Endothelial cell of umbilical vein (primary cell): ENCODE measurements around the gene ITSN2. TPM values are rescaled to one million over a fixed set of nuclear protein-coding genes. Genes with fewer than 3 reads are reported as not detected.

Experiments used
- BruUV-seq: library from RNA; stranded (reverse); fragments of 400-500 nt; replicated peaks from 2 replicates; lab custom pipeline; 2021; lab: Mats Ljungman, UMichigan
- CTCF ChIA-PET: fragments of 300-600, 350-600 bp; sonication (Branson Sonifier 250); formaldehyde crosslinking; loops from one replicate; lab custom pipeline; 2021; ENCODE audit warnings: antibody characterized with exemption, inconsistent platforms; lab: Charles Lee
- POLR2A ChIA-PET: fragments of 300-600, 350-600 bp; sonication (Branson Sonifier 250); formaldehyde crosslinking; loops from one replicate; lab custom pipeline; 2021; ENCODE audit warnings: antibody characterized with exemption, inconsistent platforms; lab: Charles Lee
- DNase-seq: peaks from one replicate; pipeline ENCODE4 v3.0.0-alpha.2; 2011; ENCODE audit warnings: low read depth, low spot score
- FAIRE-seq: peaks from 2 replicates; lab custom pipeline; 2011; peaks lifted over from hg19 to GRCh38; lab: Jason Lieb, UNC
- H2AFZ ChIP-seq: 2 replicates; pipeline ENCODE4 v1.6.0; 2012; ENCODE audit warnings: low read depth, low read length, control low read depth, inconsistent platforms
- H3K27ac ChIP-seq: 2 replicates; pipeline ENCODE4 v1.5.1; 2011; ENCODE audit warnings: low read depth, mild to moderate bottlenecking, control low read depth, low read length, moderate library complexity; ENCODE audit not compliant: insufficient read depth
- H3K27me3 ChIP-seq, 2 experiments: 2 replicates each; pipeline versions ENCODE4 v1.6.0 to v1.6.1; 2011; ENCODE audit warnings: low read length in 2 of 2, mixed read lengths in 1 of 2; ENCODE audit not compliant: control insufficient read depth in 2 of 2, insufficient read depth in 2 of 2
- H3K36me3 ChIP-seq, 2 experiments: 2 replicates in 1 of 2; 3 replicates in 1 of 2; pipeline ENCODE4 v1.5.1; 2011; ENCODE audit warnings: low read length in 2 of 2, mild to moderate bottlenecking in 1 of 2, moderate library complexity in 1 of 2; ENCODE audit not compliant: control insufficient read depth in 2 of 2, insufficient read depth in 2 of 2; ENCODE audit errors: extremely low read depth in 1 of 2
- H3K4me1 ChIP-seq: 3 replicates; pipeline ENCODE4 v1.5.1; 2011; ENCODE audit warnings: mild to moderate bottlenecking, low read length; ENCODE audit not compliant: control insufficient read depth, insufficient read depth; ENCODE audit errors: extremely low read depth
- H3K4me2 ChIP-seq: 2 replicates; pipeline ENCODE4 v1.6.1; 2011; ENCODE audit warnings: low read length, control low read depth, mixed read lengths; ENCODE audit not compliant: insufficient read depth
- H3K4me3 ChIP-seq, 3 experiments: fragments of 200-600 bp in 1 of 3; sonication (generic), shearing (Covaris generic) in 1 of 3; replicated peaks in 1 of 3; 2 replicates each; pipeline ENCODE4 v1.5.1; 2011 to 2016; ENCODE audit warnings: control low read depth in 3 of 3, low read length in 3 of 3, mild to moderate bottlenecking in 2 of 3, inconsistent platforms in 1 of 3, low read depth in 1 of 3, moderate library complexity in 1 of 3; ENCODE audit not compliant: insufficient read depth in 1 of 3
- H3K79me2 ChIP-seq: 2 replicates; pipeline ENCODE4 v1.6.0; 2012; ENCODE audit warnings: low read length, inconsistent platforms; ENCODE audit not compliant: control insufficient read depth, insufficient read depth
- H3K9ac ChIP-seq: replicated peaks from 2 replicates; pipeline ENCODE3; 2011; ENCODE audit warnings: low read length, control low read depth; ENCODE audit not compliant: insufficient read depth; ENCODE audit errors: extremely low read depth
- H3K9me1 ChIP-seq: replicated peaks from 3 replicates; pipeline ENCODE4 v1.6.0; 2011; ENCODE audit warnings: mild to moderate bottlenecking, low read length; ENCODE audit not compliant: control insufficient read depth, insufficient read depth; ENCODE audit errors: extremely low read depth
- H3K9me3 ChIP-seq: replicated peaks from 2 replicates; pipeline ENCODE4 v1.5.1; 2012; ENCODE audit warnings: low read length, inconsistent platforms; ENCODE audit not compliant: control insufficient read depth, insufficient read depth
- H4K20me1 ChIP-seq: replicated peaks from 2 replicates; pipeline ENCODE3; 2011; ENCODE audit warnings: mild to moderate bottlenecking, low read length; ENCODE audit not compliant: control insufficient read depth, insufficient read depth; ENCODE audit errors: extremely low read depth
- CTCF ChIP-seq, 2 donors: IDR thresholded peaks; 1 replicate in 1 of 2; 2 replicates in 1 of 2; pipeline ENCODE4 v1.5.1; 2011; ENCODE audit warnings: low read length in 2 of 2, mild to moderate bottlenecking in 2 of 2, moderate library complexity in 2 of 2, control low read depth in 1 of 2, inconsistent platforms in 1 of 2, low read depth in 1 of 2; ENCODE audit not compliant: insufficient read depth in 1 of 2; ENCODE audit errors: extremely low read depth in 1 of 2
- FOS ChIP-seq: IDR thresholded peaks from 2 replicates; pipeline ENCODE4 v1.6.1; 2011; ENCODE audit warnings: mild to moderate bottlenecking, low read length, moderate library complexity, borderline replicate concordance; ENCODE audit not compliant: insufficient read depth
- MYC ChIP-seq: IDR thresholded peaks from one replicate; pipeline ENCODE4 v1.6.1; 2011; ENCODE audit warnings: mild to moderate bottlenecking, low read depth, low read length
- POLR2A ChIP-seq: IDR thresholded peaks from 2 replicates; pipeline ENCODE4 v1.6.1; 2012; ENCODE audit warnings: low read depth, mild to moderate bottlenecking, control low read depth, low read length
- dilution Hi-C: fragments of 300-500 bp; cut with MboI; formaldehyde crosslinking; loops from one replicate; pipeline ENCODE4 v1.15.0; 2019; ENCODE audit warnings: low sequenced_read_pairs; ENCODE audit not compliant: extremely low pct_ligation_motif_present
- intact Hi-C: fragments of 100-400 bp; cut with micrococcal nuclease; formaldehyde crosslinking; loops from one replicate; pipeline ENCODE4 v1.10.0; 2022
- polyA plus RNA-seq, 4 experiments: library from polyadenylated mRNA; depleted of rRNA in 3 of 4; stranded (reverse) in 3 of 4; unstranded in 1 of 4; fragments of >200 nt; gene quantifications; 2 replicates each; pipeline versions ENCODE4 v1.2.1 to v1.2.3, GENCODE V29; 2011 to 2012; ENCODE audit warnings: missing spikeins in 1 of 4
- total RNA-seq: library from RNA; stranded (reverse); gene quantifications from 2 replicates; pipeline ENCODE4 v1.2.3, GENCODE V29; 2021
- TF ChIP-seq, protein P1 (sequence below): IDR thresholded peaks from 2 replicates; pipeline ENCODE4 v1.6.1; 2011; ENCODE audit not compliant: insufficient read depth, insufficient read length

The ITSN2 gene
- total and polyA plus RNA-seq, 2 donors (not counting 3 experiments of a cell fraction or from before 2014, with no cell fraction given) = 30.5 to 56.8 TPM

- H3K9me3 ChIP-seq = no peaks in the 10 kb centered on the region
- no peaks in the 10 kb centered on the region for H3K27me3 ChIP-seq
- H4K20me1 ChIP-seq = no peaks in the 10 kb centered on the region
- no peak for TF ChIP-seq CTCF (IDR thresholded peaks at IDR 0.05; ENCODE audit: extremely low read depth in 1 of 2, insufficient read depth in 1 of 2, low read depth in 1 of 2, low read length in 2 of 2)
- TF ChIP-seq MYC = no peak
- TF ChIP-seq POLR2A = no peak
- TF ChIP-seq, protein P1, sequence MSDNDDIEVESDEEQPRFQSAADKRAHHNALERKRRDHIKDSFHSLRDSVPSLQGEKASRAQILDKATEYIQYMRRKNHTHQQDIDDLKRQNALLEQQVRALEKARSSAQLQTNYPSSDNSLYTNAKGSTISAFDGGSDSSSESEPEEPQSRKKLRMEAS = no peak
- TF ChIP-seq FOS = no peak
- no peaks in the 10 kb centered on the region for H3K79me2 ChIP-seq
- CTCF ChIA-PET = interaction anchor here (0.6 to 2.2 kb wide), 3 partner anchors 15 to 158 kb away, joined by 3 to 6 read pairs (median 3); no protein-coding TSS in a partner anchor
- no peak overlapping the region for H3K27ac ChIP-seq
- POLR2A ChIA-PET = interaction anchor here (0.6 kb wide), 1 partner anchor 149 kb away, joined by 3 read pairs; no protein-coding TSS in a partner anchor
- no peaks in the 10 kb centered on the region for H3K9me1 ChIP-seq
- H3K4me2 ChIP-seq = no peak overlapping the region
- H3K4me1 ChIP-seq = no peaks in the 10 kb centered on the region
- intact Hi-C loops (no loop called here), dilution Hi-C loops (no loop called here)
- no TSS peak for BruUV-seq
- H3K9ac ChIP-seq = no peak overlapping the region
- H3K36me3 ChIP-seq = peaks cover 0 to 6% of the 10 kb centered on the region in 2 experiments
- H2AFZ ChIP-seq = no peak overlapping the region
- no peak for FAIRE-seq
- no peak overlapping the region for H3K4me3 ChIP-seq
- DNase-seq = no peak
Observed at GRCh38 chr2:24225499-24226242, 134.7 kb downstream of the ITSN2 start.
